C4-2B (cell line): ENCODE results near the gene FREY1.

Source experiments
- CTCF ChIP-seq: fragments of 450-650 bp; conservative IDR thresholded peaks from 2 replicates; pipeline ENCODE4 v1.5.1; 2017; ENCODE audit warnings: mild to moderate bottlenecking
- ZFX ChIP-seq: fragments of 450-650 bp; IDR thresholded peaks from 2 replicates; pipeline ENCODE4 v1.6.1; 2017

- peak; percentile 83 for TF ChIP-seq CTCF
- no peak for TF ChIP-seq ZFX
These were observed 34.3 kb downstream of the FREY1 start for GRCh38 chr11:45872651-45873356.
